ENCODE results near the gene OR10A4.
"Not testable (repeated sequence)": the region's sequence is repeated elsewhere in the genome, so short reads cannot be mapped to it uniquely, and the experiment has no call there.

The OR10A4 gene

GRCh38 chr11:6876325-6876724, at the start of gene OR10A4:
TSS of gene OR10A4 (plus strand) at chr11:6876625. CDS start at chr11:6876648, 23 bp downstream.
- TF ChIP-seq POLR2A (IDR thresholded peaks at IDR 0.05; ENCODE audit: low read depth, low read length): no peak
- no peak for DNase-seq (ENCODE audit: insufficient read length, low spot score)
- FAIRE-seq: no peak

- TF ChIP-seq POLR2A (IDR thresholded peaks at IDR 0.05; ENCODE audit: low read depth, low read length): no peak
- DNase-seq (ENCODE audit: insufficient read length, low spot score): no peak
- peak; percentile 11 for FAIRE-seq
These were observed 48.3 kb upstream of the OR10A4 start for GRCh38 chr11:6828103-6828502.

DNA sequence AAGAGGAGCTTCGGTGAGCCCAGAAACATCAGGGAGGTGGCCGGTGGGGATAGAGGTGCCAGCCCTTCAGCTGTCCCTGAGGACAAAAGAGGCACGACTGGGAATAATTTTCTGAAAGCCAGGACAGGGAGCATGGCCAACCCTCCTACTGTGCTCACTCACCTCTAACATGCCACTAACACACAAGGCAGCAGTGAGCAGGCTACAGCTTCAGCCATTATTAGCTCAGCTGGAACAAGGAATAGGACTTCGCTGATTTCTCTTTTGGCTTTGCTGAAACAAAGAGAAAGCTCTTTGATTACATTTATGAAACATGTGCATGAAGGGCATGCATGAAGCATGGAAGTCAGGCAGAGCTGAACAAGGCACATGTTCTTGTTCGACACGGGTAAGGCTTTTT, 43.1 kb upstream of the OR10A4 start:
- no peak for TF ChIP-seq POLR2A (IDR thresholded peaks at IDR 0.05; ENCODE audit: low read depth, low read length)
- FAIRE-seq: no peak

GRCh38 chr11:6834021-6834420, 42.4 kb upstream of the OR10A4 start:
- FAIRE-seq: no peak
- TF ChIP-seq POLR2A (IDR thresholded peaks at IDR 0.05; ENCODE audit: low read depth, low read length): no peak
- DNase-seq (ENCODE audit: insufficient read length, low spot score): no peak

More for the DNA sequence above, 43.1 kb upstream of the OR10A4 start:
- DNase-seq (ENCODE audit: insufficient read length, low spot score): no peak

GRCh38 chr11:6841694-6842093, 34.7 kb upstream of the OR10A4 start:
- TF ChIP-seq POLR2A (IDR thresholded peaks at IDR 0.05; ENCODE audit: low read depth, low read length): no peak
- DNase-seq (ENCODE audit: insufficient read length, low spot score) (no peak), FAIRE-seq (no peak)

GRCh38 chr11:6843670-6844069, 32.8 kb upstream of the OR10A4 start:
- FAIRE-seq: no peak
- DNase-seq (ENCODE audit: insufficient read length, low spot score): no peak
- TF ChIP-seq POLR2A (IDR thresholded peaks at IDR 0.05; ENCODE audit: low read depth, low read length): no peak

DNA sequence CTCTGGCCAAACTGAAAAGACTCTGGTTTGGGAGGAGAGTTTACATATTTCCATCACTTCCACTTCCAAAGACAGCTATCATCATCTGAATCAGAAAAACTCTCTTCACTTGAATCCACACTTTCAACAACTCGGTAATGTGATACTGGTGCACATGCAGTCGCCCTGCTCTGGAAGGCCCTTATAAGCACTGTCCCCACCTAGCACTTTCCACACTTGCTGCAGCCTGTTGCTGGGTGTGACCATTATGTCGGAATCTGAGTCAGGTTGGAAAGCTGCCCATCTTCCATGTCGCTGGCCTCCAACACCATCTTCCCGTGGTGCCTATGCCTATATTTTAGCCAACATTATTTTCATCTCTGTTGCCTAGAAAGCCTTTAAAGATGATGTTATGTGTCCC, 32.1 kb upstream of the OR10A4 start:
- DNase-seq (ENCODE audit: insufficient read length, low spot score): no peak
- FAIRE-seq: no peak
- no peak for TF ChIP-seq POLR2A (IDR thresholded peaks at IDR 0.05; ENCODE audit: low read depth, low read length)

GRCh38 chr11:6845383-6845782, 31.0 kb upstream of the OR10A4 start, which contains the start of gene OR10A5:
TSS of gene OR10A5 (plus strand) at chr11:6845683. CDS start at chr11:6845683, 0 bp downstream.
- no peak for TF ChIP-seq POLR2A (IDR thresholded peaks at IDR 0.05; ENCODE audit: low read depth, low read length)
- DNase-seq (ENCODE audit: insufficient read length, low spot score) (no peak), FAIRE-seq (no peak)

- no peak for FAIRE-seq
- TF ChIP-seq POLR2A (IDR thresholded peaks at IDR 0.05; ENCODE audit: low read depth, low read length): no peak
- no peak for DNase-seq (ENCODE audit: insufficient read length, low spot score)
These were observed 25.9 kb upstream of the OR10A4 start for GRCh38 chr11:6850526-6850925.

GRCh38 chr11:6854801-6855200, 21.6 kb upstream of the OR10A4 start:
- not testable (repeated sequence) for FAIRE-seq; DNase-seq (ENCODE audit: insufficient read length, low spot score)

- TF ChIP-seq POLR2A (IDR thresholded peaks at IDR 0.05; ENCODE audit: low read depth, low read length): no peak
- DNase-seq (ENCODE audit: insufficient read length, low spot score) (no peak), FAIRE-seq (peak; percentile 95)
These were observed 20.4 kb upstream of the OR10A4 start for GRCh38 chr11:6855971-6856541.

- DNase-seq (ENCODE audit: insufficient read length, low spot score) (no peak), FAIRE-seq (peak; percentile 64)
- TF ChIP-seq POLR2A (IDR thresholded peaks at IDR 0.05; ENCODE audit: low read depth, low read length): no peak
These were observed 19.6 kb upstream of the OR10A4 start for GRCh38 chr11:6856871-6857270.

DNA sequence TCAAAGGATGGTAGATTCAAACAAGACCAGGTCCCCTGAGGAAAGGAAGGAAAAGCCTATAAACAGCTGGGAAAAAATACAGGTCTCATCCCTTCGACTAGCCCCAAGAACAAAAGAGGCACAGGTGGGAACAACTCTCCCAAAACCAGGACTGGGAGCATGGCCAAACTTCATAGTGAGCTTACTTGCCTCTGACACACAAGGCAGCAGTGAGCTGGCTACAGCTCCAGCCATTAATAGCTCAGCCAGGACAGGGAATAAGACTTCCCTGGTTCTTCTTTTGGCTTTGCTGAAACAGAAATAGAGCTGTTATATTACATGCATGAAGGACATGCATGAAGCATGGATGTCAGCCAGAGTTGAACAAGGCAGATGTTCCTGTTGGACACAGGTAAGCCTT, 13.5 kb upstream of the OR10A4 start, which contains the start of gene OR10A2:
Gene OR10A2 (plus strand): TSS at position 97 of the 400 bp plus-strand sequence. CDS start 6,698 bp downstream, outside the sequence.
- no peak for FAIRE-seq
- no peak for TF ChIP-seq POLR2A (IDR thresholded peaks at IDR 0.05; ENCODE audit: low read depth, low read length)
- DNase-seq (ENCODE audit: insufficient read length, low spot score): no peak

GRCh38 chr11:6864438-6864837, 12.0 kb upstream of the OR10A4 start:
- TF ChIP-seq POLR2A (IDR thresholded peaks at IDR 0.05; ENCODE audit: low read depth, low read length): no peak
- FAIRE-seq: no peak
- no peak for DNase-seq (ENCODE audit: insufficient read length, low spot score)

- FAIRE-seq (no peak), DNase-seq (ENCODE audit: insufficient read length, low spot score) (no peak)
- no peak for TF ChIP-seq POLR2A (IDR thresholded peaks at IDR 0.05; ENCODE audit: low read depth, low read length)
These were observed 5.1 kb upstream of the OR10A4 start for GRCh38 chr11:6871278-6871677.

Data from H54 (cell line).